Heart right ventricle (tissue), 16 donors: ENCODE results near the gene RALB. TPM values are rescaled to one million over a fixed set of nuclear protein-coding genes. Genes with fewer than 3 reads are reported as not detected.
"Not testable (repeated sequence)": the region's sequence is repeated elsewhere in the genome, so short reads cannot be mapped to it uniquely, and the experiment has no call there.

ENCODE experiments used
- ATAC-seq, 8 donors: fragments of 200-7000 bp; cut with Tn5 transposase; one replicate each; pipeline ENCODE4 v1.9.1; 2020; ENCODE audit warnings: mild to moderate bottlenecking in 8 of 8, moderate library complexity in 8 of 8, moderate number of reproducible peaks in 1 of 8
- DNase-seq, 2 donors: peaks; one replicate each; pipeline ENCODE4 v3.0.0-alpha.2; 2020
- H3K27ac ChIP-seq, 10 donors: fragments of 200-600 bp; sonication (generic) in 2 of 10; one replicate each; pipeline versions ENCODE4 v1.5.0 to v1.8.0; 2020 to 2022; ENCODE audit warnings: mild to moderate bottlenecking in 3 of 10
- H3K27me3 ChIP-seq, 7 donors: fragments of 200-600 bp; one replicate each; pipeline ENCODE4 v1.8.0; 2021 to 2022; ENCODE audit warnings: mild to moderate bottlenecking in 2 of 7
- H3K36me3 ChIP-seq, 9 donors: fragments of 200-600 bp; sonication (generic) in 1 of 9; one replicate each; pipeline versions ENCODE4 v1.5.0 to v1.8.0; 2020 to 2022; ENCODE audit warnings: mild to moderate bottlenecking in 2 of 9
- H3K4me1 ChIP-seq, 9 donors: fragments of 200-600 bp; sonication (generic) in 1 of 9; one replicate each; pipeline versions ENCODE4 v1.5.0 to v1.8.0; 2020 to 2022; ENCODE audit warnings: mild to moderate bottlenecking in 4 of 9
- H3K4me3 ChIP-seq, 10 donors: fragments of 200-600 bp; sonication (generic) in 2 of 10; one replicate each; pipeline versions ENCODE4 v1.5.0 to v1.8.0; 2020 to 2022; ENCODE audit warnings: mild to moderate bottlenecking in 7 of 10, moderate library complexity in 2 of 10
- H3K9me3 ChIP-seq, 11 donors: fragments of 200-600 bp in 10 of 11; sonication (generic) in 2 of 11; one replicate each; pipeline versions ENCODE4 v1.5.0 to v1.8.0; 2013 to 2022; ENCODE audit warnings: mild to moderate bottlenecking in 2 of 11, control low read depth in 1 of 11, moderate library complexity in 1 of 11
- CTCF ChIP-seq, 9 donors: fragments of 200-600 bp; sonication (generic) in 2 of 9; IDR thresholded peaks; one replicate each; pipeline versions ENCODE4 v1.5.0 to v1.8.0; 2021 to 2022; ENCODE audit warnings: antibody characterized with exemption in 9 of 9, mild to moderate bottlenecking in 5 of 9, moderate library complexity in 1 of 9
- WGBS, 2 donors: extraction: QIAGEN DNeasy Blood & Tissue Kit; methylation state at CpG; one replicate each; pipeline ENCODE4 v1.1.7; 2013; ENCODE audit warnings: inconsistent platforms in 1 of 2; 5-methylcytosine and 5-hydroxymethylcytosine counted together
- intact Hi-C, 10 donors: fragments of 100-400 bp; cut with DNase I; formaldehyde crosslinking; loops; one replicate each; pipeline versions ENCODE4 v1.11.1 to v1.14.2; 2022
- polyA plus RNA-seq, 2 donors: library from polyadenylated mRNA; stranded (reverse); fragments of 200-250 nt; gene quantifications; one replicate each; pipeline ENCODE4 v1.2.3, GENCODE V29; 2013
- total RNA-seq, 10 donors: library from RNA; stranded (reverse); fragmentation: NEBNext Ultra II Directional in 3 of 10; extraction: Animal tissue kit (Norgen Biotek cat#: 25700) in 3 of 10; gene quantifications; one replicate each; pipeline versions ENCODE4 v1.2.1 to v1.2.4, GENCODE V29; 2021 to 2023
- donor health status: Arrhythmogenic right ventricular cardiomyopathy.
- donor health status: ischemic (EF 13 %, LVEDD 7.1; RV severe dilation, severe dysfunction).
- donor health status: healthy with polysubstance abuse.
- donor health status: DM: no; HTN: yes; CAD: no.
- donor health status: DM: no; HTN: no; CAD: no.
- donor health status: ischemic (EF 25% LVEDD 6.9; RV normal size, moderate dysfunction).
- donor health status: ischemic (EF 25% LVEDD 5.7; RV mildly dilated, moderate dysfunction).
- donor health status: healthy.
- donor health status: DM: yes; HTN: yes; CAD: no.
- donor health status: Ischemic cardiomyopathy.
- donor health status: ischemic (EF 35%, LVEDD 5.7; RV mildly dilated, moderate dysfunction).
- donor health status: nonischemic (EF 11% LVEDD 7.7; RV severe dilation, severe dysfunction).
- donor health status: DM: yes; HTN: yes; CAD: no.
- donor health status: PGD.
- donor health status: ischemic (EF 29% LVEDD 5.4; RV normal size, mild dysfunction).
- donor health status: nonischemic (EF 23%, LVEDD 6.1; RV moderate dilation, normal function).

RALB gene
- total and polyA plus RNA-seq, 12 donors, result 21.9 to 68.1 (median 45.0) TPM

GRCh38 chr2:120305937-120306490 is 53.4 kb downstream of the RALB start:
- Histone ChIP-seq H3K4me1 (peaks cover 0 to 3% (median 0%) of the 10 kb centered on the region in 9 donors), H3K27ac (no peak overlapping the region), H3K36me3 (peaks cover 0 to 40% (median 0%) of the 10 kb centered on the region in 9 donors), H3K9me3 (no peaks in the 10 kb centered on the region), H3K4me3 (no peak overlapping the region), H3K27me3 (no peaks in the 10 kb centered on the region)
- TF ChIP-seq CTCF (IDR thresholded peaks at IDR 0.05), result no peak
- intact Hi-C loops, result no loop called here
- no peak for ATAC-seq
- DNase-seq, result no peak
- 90 to 94% methylated on average over 5 of the region's 5 CpGs for WGBS, 2 donors

GRCh38 chr2:120307482-120307881 is 54.8 kb downstream of the RALB start:
- Histone ChIP-seq H3K27me3 (no peaks in the 10 kb centered on the region), H3K4me3 (no peak overlapping the region), H3K9me3 (no peaks in the 10 kb centered on the region), H3K27ac (no peak overlapping the region), H3K4me1 (peaks cover 0 to 5% (median under 1%) of the 10 kb centered on the region in 9 donors), H3K36me3 (peaks cover 0 to 27% (median 0%) of the 10 kb centered on the region in 9 donors)
- TF ChIP-seq CTCF (IDR thresholded peaks at IDR 0.05), result no peak
- ATAC-seq (no peak), DNase-seq (no peak)
- intact Hi-C loops, result no loop called here
- WGBS, 2 donors, result 73 to 79% methylated on average over 7 of the region's 7 CpGs

DNA sequence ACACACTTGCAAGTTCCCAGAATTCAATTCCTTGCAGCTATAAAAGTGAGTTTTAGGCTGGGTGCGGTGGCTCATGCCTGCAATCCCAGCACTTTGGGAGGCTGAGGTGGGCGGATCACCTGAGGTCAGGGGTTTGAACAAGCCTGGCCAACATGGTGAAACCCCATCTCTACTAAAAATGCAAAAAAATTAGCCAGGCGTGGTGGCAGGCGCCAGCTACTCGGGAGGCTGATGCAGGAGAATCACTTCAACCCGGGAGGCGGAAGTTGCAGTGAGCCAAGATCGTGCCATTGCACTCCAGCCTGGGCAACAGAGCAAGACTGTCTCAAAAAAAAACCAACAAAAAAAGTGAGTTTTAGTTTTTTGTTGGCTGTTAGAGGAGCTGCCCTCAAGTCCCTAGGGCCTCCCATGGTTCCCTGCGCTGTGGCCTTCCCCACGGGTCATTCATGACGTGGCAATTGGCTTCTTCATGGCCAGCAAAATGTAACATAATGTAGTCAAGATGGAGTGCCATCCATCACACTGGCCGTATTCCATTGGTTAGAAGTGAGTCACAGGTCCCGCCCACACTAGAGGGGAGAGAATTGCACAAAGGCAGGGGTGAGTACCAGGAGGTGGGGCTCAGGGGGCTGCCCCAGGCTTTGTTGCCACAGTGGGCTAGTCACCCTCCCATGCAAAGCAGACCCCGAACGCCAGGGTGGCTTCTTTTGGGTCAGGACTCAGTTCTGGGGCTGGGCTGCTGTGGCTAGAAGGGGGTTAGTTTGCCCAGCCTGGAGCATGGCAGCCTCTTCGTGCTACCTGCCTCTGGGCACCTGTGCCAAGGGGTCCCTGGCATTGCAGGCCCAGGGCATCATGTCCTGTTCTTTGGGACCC is 55.6 kb downstream of the RALB start:
- H3K9me3 ChIP-seq, result no peaks in the 10 kb centered on the region
- H3K4me3 ChIP-seq, result no peak overlapping the region
- ATAC-seq (no peak), DNase-seq (no peak)
- H3K27ac ChIP-seq, result no peak overlapping the region
- H3K36me3 ChIP-seq, result peaks cover 0 to 19% (median 0%) of the 10 kb centered on the region in 9 donors
- 94 to 95% methylated on average over 16 of the region's 16 CpGs for WGBS, 2 donors
- intact Hi-C loops, result no loop called here
- peaks cover 0 to 11% (median 7%) of the 10 kb centered on the region in 9 donors for H3K4me1 ChIP-seq
- TF ChIP-seq CTCF (IDR thresholded peaks at IDR 0.05), result no peak
- no peaks in the 10 kb centered on the region for H3K27me3 ChIP-seq

DNA sequence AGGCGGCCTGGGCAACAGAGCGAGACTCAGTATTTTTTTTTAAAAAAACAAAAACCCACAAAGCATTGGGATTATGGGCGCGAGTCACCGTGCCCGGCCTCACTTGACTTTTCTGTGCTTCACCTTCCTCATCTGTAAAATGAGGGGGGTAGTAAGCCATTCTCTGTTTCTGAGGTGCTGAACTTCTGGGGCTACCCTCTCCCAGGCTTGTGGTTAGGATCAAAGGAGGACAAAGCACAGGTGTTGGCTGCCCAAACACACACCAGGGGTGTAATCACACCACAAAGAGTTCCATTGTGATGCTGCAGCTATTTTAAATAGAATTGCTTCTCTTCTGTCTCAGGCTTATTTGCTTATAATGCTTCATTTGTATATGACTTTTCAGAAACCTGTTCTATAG is 57.5 kb downstream of the RALB start:
- intact Hi-C loops, result loop anchor here in 7 of 10 donors (5.0 to 10.0 kb wide), 7 partner anchors 58 to 205 kb away; partner anchors contain the start of genes RALB (in 5 of the 7) and TMEM185B (in 3 of the 7)
- WGBS, 2 donors, result 98 to 99% methylated on average over 6 of the region's 6 CpGs

GRCh38 chr2:120310841-120311240 is 58.2 kb downstream of the RALB start:
- not testable (repeated sequence) for DNase-seq, H3K27me3 ChIP-seq, H3K4me3 ChIP-seq, H3K36me3 ChIP-seq, H3K27ac ChIP-seq, ATAC-seq, H3K9me3 ChIP-seq
- H3K4me1 ChIP-seq, result peaks cover 0 to 29% (median 17%) of the 10 kb centered on the region in 9 donors
- intact Hi-C loops, result loop anchor here in 7 of 10 donors (5.0 to 10.0 kb wide), 7 partner anchors 59 to 206 kb away; partner anchors contain the start of genes RALB (in 5 of the 7) and TMEM185B (in 3 of the 7)
- WGBS, 2 donors, result 95 to 97% methylated on average over 8 of the region's 8 CpGs

More for the DNA sequence above, 57.5 kb downstream of the RALB start:
- no peak overlapping the region for H3K4me3 ChIP-seq
- H3K27ac ChIP-seq, result no peak overlapping the region
- H3K36me3 ChIP-seq, result peaks cover 0 to 10% (median 0%) of the 10 kb centered on the region in 9 donors
- no peak for TF ChIP-seq CTCF (IDR thresholded peaks at IDR 0.05)
- DNase-seq, result no peak
- H3K9me3 ChIP-seq, result no peaks in the 10 kb centered on the region
- H3K27me3 ChIP-seq, result no peaks in the 10 kb centered on the region
- no peak for ATAC-seq
- peaks cover 0 to 29% (median 17%) of the 10 kb centered on the region in 9 donors for H3K4me1 ChIP-seq
